ENCODE results near the gene RHBDD2. TPM values are rescaled to one million over a fixed set of nuclear protein-coding genes. Genes with fewer than 3 reads are reported as not detected.

The RHBDD2 gene
- polyA plus RNA-seq, 1 donor from 2014 or later = 76.4 TPM

DNA sequence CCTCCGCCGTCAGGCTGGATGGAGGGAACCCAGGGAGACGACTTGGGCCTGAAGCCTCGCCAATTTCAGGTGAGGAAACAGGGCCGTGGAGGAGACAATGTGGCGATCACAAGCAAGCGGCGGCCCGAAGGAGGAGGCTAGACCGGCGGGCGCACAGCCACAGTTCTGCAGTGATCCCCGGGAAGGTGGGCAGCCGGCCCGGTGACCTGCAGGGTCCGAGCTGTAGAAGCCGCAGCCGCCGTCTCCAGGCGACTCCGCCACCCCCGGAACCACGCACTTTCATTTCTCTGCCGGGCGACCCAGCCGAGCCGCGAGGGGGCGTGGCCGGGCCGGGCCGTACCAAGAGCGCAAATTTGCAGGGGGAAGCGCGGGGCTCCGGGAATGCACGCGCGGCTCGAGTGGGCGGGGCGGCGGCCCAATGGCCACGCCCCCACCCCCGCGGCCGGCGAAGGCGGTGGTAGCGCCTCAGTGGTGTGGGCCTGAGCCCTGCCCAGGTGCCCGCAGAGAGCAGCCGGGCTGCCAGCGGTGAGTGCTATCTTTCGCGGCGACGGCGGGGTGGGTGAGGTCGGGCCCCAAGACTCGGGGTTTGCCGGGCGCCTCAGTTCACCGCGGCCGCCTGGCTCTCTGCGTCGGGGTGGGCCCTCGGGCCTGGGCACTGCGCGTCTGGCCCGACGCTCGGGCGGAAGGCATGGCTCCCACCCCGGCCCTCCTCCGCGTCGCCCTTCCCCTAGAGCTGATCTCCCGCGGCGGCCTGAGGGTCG, 36.0 kb downstream of the RHBDD2 start, which contains the start of gene POR:
Gene POR, plus strand, starts transcription at position 501 of the 761 bp plus-strand sequence. CDS start 38,847 bp downstream, outside the sequence.
- no peaks in the 10 kb centered on the region for H4K20me1 ChIP-seq (ENCODE audit: insufficient read depth)
- peaks cover 42% of the 10 kb centered on the region for H3K79me2 ChIP-seq (replicated peaks; ENCODE audit: insufficient read depth, low read length)
- H3K27me3 ChIP-seq (ENCODE audit: insufficient read depth, low read depth, low read length) = no peaks in the 10 kb centered on the region
- no peaks in the 10 kb centered on the region for H3K9me3 ChIP-seq (ENCODE audit: low read length)
- H2AFZ ChIP-seq (ENCODE audit: low read depth, low read length) = peak within 1 kb of the TSS; percentile 99
- H3K4me2 ChIP-seq (ENCODE audit: low read length) = peak within 1 kb of the TSS; percentile 68
- no peaks in the 10 kb centered on the region for H3K36me3 ChIP-seq (ENCODE audit: insufficient read depth, low read length)
- no peaks in the 10 kb centered on the region for H3F3A ChIP-seq (ENCODE audit: insufficient read depth, low read length, poor library complexity, severe bottlenecking)
- peak within 1 kb of the TSS; percentile 81 for H3K27ac ChIP-seq (ENCODE audit: low read length)
- TF ChIP-seq TAF1 (IDR thresholded peaks at IDR 0.05; ENCODE audit: low read depth) (peak; percentile 85), POLR2AphosphoS5 (IDR thresholded peaks at IDR 0.05) (peak; percentile 95), EZH2 (IDR thresholded peaks at IDR 0.05; ENCODE audit: borderline replicate concordance, insufficient read depth, low read length, poor library complexity, severe bottlenecking) (no peak), REST (IDR thresholded peaks at IDR 0.05; ENCODE audit: borderline replicate concordance) (peak; percentile 89), RAD21 (conservative IDR thresholded peaks at IDR 0.05) (peak; percentile 43), EP300 (conservative IDR thresholded peaks at IDR 0.05; ENCODE audit: poor library complexity, severe bottlenecking) (no peak), SMC3 (conservative IDR thresholded peaks at IDR 0.05; ENCODE audit: poor library complexity) (peak; percentile 59), MXI1 (conservative IDR thresholded peaks at IDR 0.05; ENCODE audit: poor library complexity, severe bottlenecking) (peak; percentile 85)
- TF ChIP-seq, protein P1, sequence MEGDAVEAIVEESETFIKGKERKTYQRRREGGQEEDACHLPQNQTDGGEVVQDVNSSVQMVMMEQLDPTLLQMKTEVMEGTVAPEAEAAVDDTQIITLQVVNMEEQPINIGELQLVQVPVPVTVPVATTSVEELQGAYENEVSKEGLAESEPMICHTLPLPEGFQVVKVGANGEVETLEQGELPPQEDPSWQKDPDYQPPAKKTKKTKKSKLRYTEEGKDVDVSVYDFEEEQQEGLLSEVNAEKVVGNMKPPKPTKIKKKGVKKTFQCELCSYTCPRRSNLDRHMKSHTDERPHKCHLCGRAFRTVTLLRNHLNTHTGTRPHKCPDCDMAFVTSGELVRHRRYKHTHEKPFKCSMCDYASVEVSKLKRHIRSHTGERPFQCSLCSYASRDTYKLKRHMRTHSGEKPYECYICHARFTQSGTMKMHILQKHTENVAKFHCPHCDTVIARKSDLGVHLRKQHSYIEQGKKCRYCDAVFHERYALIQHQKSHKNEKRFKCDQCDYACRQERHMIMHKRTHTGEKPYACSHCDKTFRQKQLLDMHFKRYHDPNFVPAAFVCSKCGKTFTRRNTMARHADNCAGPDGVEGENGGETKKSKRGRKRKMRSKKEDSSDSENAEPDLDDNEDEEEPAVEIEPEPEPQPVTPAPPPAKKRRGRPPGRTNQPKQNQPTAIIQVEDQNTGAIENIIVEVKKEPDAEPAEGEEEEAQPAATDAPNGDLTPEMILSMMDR (IDR thresholded peaks at IDR 0.05; ENCODE audit: poor library complexity, severe bottlenecking) = no peak
- peak within 1 kb of the TSS; percentile 80 for H3K4me3 ChIP-seq (ENCODE audit: low read length)
- H3K9ac ChIP-seq (ENCODE audit: low read length) = peak within 1 kb of the TSS; percentile 84
- H3K9me2 ChIP-seq (ENCODE audit: insufficient read depth, low read length) = no peaks in the 10 kb centered on the region

GRCh38 chr7:75915416-75916156, 36.8 kb downstream of the RHBDD2 start:
- Histone ChIP-seq H2AFZ (ENCODE audit: low read depth, low read length) (peak overlapping the region; percentile 46), H3K27me3 (ENCODE audit: insufficient read depth, low read depth, low read length) (no peaks in the 10 kb centered on the region), H3K9me3 (ENCODE audit: low read length) (no peaks in the 10 kb centered on the region), H3K4me2 (ENCODE audit: low read length) (peak overlapping the region; percentile 68), H3K4me3 (ENCODE audit: low read length) (peak overlapping the region; percentile 80), H3K27ac (ENCODE audit: low read length) (peak overlapping the region; percentile 59), H3K9me2 (ENCODE audit: insufficient read depth, low read length) (no peaks in the 10 kb centered on the region), H3K36me3 (ENCODE audit: insufficient read depth, low read length) (no peaks in the 10 kb centered on the region), H3K79me2 (replicated peaks; ENCODE audit: insufficient read depth, low read length) (peaks cover 42% of the 10 kb centered on the region), H4K20me1 (ENCODE audit: insufficient read depth) (no peaks in the 10 kb centered on the region), H3F3A (ENCODE audit: insufficient read depth, low read length, poor library complexity, severe bottlenecking) (no peaks in the 10 kb centered on the region), H3K9ac (ENCODE audit: low read length) (peak overlapping the region; percentile 84)
- TF ChIP-seq POLR2AphosphoS5 (IDR thresholded peaks at IDR 0.05) = no peak
- TF ChIP-seq, protein P1 (IDR thresholded peaks at IDR 0.05; ENCODE audit: poor library complexity, severe bottlenecking) = no peak
- TF ChIP-seq RAD21 (conservative IDR thresholded peaks at IDR 0.05) = no peak
- TF ChIP-seq EP300 (conservative IDR thresholded peaks at IDR 0.05; ENCODE audit: poor library complexity, severe bottlenecking) = no peak
- TF ChIP-seq EZH2 (IDR thresholded peaks at IDR 0.05; ENCODE audit: borderline replicate concordance, insufficient read depth, low read length, poor library complexity, severe bottlenecking) = no peak
- no peak for TF ChIP-seq MXI1 (conservative IDR thresholded peaks at IDR 0.05; ENCODE audit: poor library complexity, severe bottlenecking)
- TF ChIP-seq TAF1 (IDR thresholded peaks at IDR 0.05; ENCODE audit: low read depth) = no peak
- TF ChIP-seq REST (IDR thresholded peaks at IDR 0.05; ENCODE audit: borderline replicate concordance) = no peak
- no peak for TF ChIP-seq SMC3 (conservative IDR thresholded peaks at IDR 0.05; ENCODE audit: poor library complexity)
